Skeletal muscle tissue (tissue), 4 donors: Measurements from ENCODE around the gene TMEM8B. TPM values are rescaled to one million over a fixed set of nuclear protein-coding genes. Genes with fewer than 3 reads are reported as not detected.

ENCODE experiments used
- H3K27ac ChIP-seq: one replicate; pipeline ENCODE4 v1.7.0; 2013; ENCODE audit warnings: mild to moderate bottlenecking, low read depth, low read length, inconsistent platforms
- H3K27me3 ChIP-seq, 3 donors: one replicate each; pipeline ENCODE4 v1.7.0; 2013; ENCODE audit warnings: low read length in 3 of 3; ENCODE audit not compliant: control insufficient read depth in 3 of 3, insufficient read depth in 3 of 3
- H3K36me3 ChIP-seq, 3 donors: one replicate each; pipeline ENCODE4 v1.7.0; 2013; ENCODE audit warnings: low read length in 3 of 3; ENCODE audit not compliant: control insufficient read depth in 3 of 3, insufficient read depth in 3 of 3
- H3K4me1 ChIP-seq, 3 donors: one replicate each; pipeline ENCODE4 v1.7.0; 2013; ENCODE audit warnings: low read length in 3 of 3, mild to moderate bottlenecking in 3 of 3; ENCODE audit not compliant: control insufficient read depth in 3 of 3, insufficient read depth in 3 of 3
- H3K4me3 ChIP-seq, 3 donors: one replicate each; pipeline ENCODE4 v1.7.0; 2013; ENCODE audit warnings: low read length in 3 of 3
- H3K9ac ChIP-seq, 3 donors: one replicate each; pipeline ENCODE4 v1.7.0; 2013; ENCODE audit warnings: low read length in 3 of 3, mild to moderate bottlenecking in 3 of 3, moderate library complexity in 2 of 3, low read depth in 1 of 3
- H3K9me3 ChIP-seq, 3 donors: one replicate each; pipeline ENCODE4 v1.7.0; 2013; ENCODE audit warnings: low read length in 3 of 3; ENCODE audit not compliant: control insufficient read depth in 3 of 3
- total RNA-seq: library from RNA; depleted of rRNA; stranded (reverse); fragments of >200 nt; gene quantifications from one replicate; pipeline ENCODE4 v1.2.3, GENCODE V29; 2014
- donor health status: Osteomylitis.

TMEM8B gene
- total RNA-seq, 1 donor from 2014 or later = 2.6 TPM

DNA sequence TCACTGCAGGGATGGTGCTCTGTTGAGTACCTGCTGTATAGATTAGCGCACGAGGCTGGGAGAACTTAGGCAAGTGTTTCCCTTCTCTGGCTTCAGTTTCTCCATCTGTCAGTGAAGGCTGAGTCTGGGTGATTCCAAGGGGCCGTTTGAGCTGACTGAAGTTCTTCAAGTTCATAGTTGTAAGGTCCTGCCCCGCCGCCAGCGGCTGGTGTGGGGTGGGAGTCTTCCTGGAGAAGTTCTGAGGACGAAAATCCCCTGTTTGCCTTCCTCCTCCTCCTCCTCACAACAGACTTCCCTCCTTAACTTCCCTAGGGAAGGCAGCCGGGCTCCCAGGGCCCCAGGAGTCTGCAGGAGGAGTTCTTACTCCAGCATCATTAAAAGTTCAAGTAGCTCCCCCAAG, 75.3 kb downstream of the TMEM8B start:
- Histone ChIP-seq H3K9ac (no peak overlapping the region), H3K36me3 (no peaks in the 10 kb centered on the region), H3K9me3 (no peaks in the 10 kb centered on the region), H3K27ac (peak overlapping the region; percentile 88), H3K4me3 (no peak overlapping the region), H3K4me1 (peaks cover 52 to 58% (median 56%) of the 10 kb centered on the region in 3 donors), H3K27me3 (no peaks in the 10 kb centered on the region)

DNA sequence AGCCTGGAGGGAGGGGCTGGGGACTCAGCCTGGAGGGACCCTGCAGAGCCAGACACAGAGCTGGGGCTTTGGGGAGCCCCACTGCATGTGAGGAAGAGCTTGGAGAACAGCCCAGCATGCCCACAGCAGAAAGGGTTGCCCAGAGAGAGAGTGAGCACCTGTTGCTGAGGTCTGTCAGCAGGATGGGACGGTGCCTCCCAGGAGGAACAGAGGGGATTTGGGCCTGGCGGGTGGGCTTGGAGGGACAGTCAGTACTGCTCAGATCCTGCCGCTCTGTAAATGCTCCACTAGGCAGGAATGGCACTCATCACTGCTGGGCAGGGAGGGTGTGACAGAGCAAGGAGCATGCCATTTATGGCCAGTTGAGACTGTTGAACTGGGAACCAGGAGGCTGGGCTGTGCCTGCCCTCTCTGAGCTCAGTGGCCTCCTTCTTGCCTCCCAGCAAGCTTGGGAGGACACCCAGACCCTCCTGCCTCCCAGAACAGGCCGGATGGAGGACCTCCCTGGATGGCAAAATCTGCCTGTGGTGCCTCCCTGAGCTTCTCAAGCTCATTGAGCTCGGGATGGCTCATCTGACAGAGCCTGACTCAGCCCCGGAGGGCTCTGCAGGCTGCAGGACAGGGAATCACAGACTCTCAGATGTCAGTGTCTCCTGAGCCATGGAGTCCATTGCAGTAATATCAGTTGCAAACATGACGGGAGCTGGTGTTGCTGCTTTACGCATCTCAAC, 76.2 kb downstream of the TMEM8B start:
- Histone ChIP-seq H3K36me3 (no peaks in the 10 kb centered on the region), H3K27me3 (no peaks in the 10 kb centered on the region), H3K9me3 (no peaks in the 10 kb centered on the region), H3K4me3 (peak overlapping the region in 2 of 3 donors; percentile 17 to 65), H3K27ac (peak overlapping the region; percentile 88), H3K4me1 (peaks cover 61 to 66% (median 64%) of the 10 kb centered on the region in 3 donors), H3K9ac (peak overlapping the region in 2 of 3 donors; percentile 50 to 51)

DNA sequence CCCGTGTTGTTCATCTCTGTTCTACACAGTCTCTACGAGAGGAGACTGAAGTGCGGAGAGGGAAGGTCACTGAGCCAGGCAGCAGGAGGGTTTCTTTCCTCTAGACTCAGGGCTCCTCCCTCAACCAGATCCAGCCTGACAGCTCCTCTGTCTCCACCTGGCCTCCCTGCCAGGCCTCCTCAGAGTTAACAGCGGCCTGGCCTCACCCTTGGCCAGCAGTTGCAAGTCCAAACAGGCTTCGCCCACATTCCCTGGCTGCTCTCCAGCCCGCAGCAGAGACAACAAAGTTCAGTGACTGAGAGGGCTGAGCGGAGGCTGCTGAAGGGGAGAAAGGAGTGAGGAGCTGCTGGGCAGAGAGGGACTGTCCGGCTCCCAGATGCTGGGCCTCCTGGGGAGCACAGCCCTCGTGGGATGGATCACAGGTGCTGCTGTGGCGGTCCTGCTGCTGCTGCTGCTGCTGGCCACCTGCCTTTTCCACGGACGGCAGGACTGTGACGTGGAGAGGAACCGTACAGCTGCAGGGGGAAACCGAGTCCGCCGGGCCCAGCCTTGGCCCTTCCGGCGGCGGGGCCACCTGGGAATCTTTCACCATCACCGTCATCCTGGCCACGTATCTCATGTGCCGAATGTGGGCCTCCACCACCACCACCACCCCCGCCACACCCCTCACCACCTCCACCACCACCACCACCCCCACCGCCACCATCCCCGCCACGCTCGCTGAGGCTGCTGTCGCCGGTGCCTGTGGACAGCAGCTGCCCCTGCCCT, 77.1 kb downstream of the TMEM8B start, which contains the start of gene HRCT1:
Gene HRCT1, plus strand, starts transcription at position 291 of the 768 bp plus-strand sequence. Its CDS starts 86 bp downstream, at position 377.
- Histone ChIP-seq H3K27me3 (no peaks in the 10 kb centered on the region), H3K9me3 (no peaks in the 10 kb centered on the region), H3K9ac (peak within 1 kb of the TSS; percentile 19 to 71 (median 63)), H3K27ac (peak within 1 kb of the TSS; percentile 88), H3K4me3 (peak within 1 kb of the TSS; percentile 41 to 65 (median 65)), H3K4me1 (peaks cover 67 to 72% (median 68%) of the 10 kb centered on the region in 3 donors), H3K36me3 (no peaks in the 10 kb centered on the region)

DNA sequence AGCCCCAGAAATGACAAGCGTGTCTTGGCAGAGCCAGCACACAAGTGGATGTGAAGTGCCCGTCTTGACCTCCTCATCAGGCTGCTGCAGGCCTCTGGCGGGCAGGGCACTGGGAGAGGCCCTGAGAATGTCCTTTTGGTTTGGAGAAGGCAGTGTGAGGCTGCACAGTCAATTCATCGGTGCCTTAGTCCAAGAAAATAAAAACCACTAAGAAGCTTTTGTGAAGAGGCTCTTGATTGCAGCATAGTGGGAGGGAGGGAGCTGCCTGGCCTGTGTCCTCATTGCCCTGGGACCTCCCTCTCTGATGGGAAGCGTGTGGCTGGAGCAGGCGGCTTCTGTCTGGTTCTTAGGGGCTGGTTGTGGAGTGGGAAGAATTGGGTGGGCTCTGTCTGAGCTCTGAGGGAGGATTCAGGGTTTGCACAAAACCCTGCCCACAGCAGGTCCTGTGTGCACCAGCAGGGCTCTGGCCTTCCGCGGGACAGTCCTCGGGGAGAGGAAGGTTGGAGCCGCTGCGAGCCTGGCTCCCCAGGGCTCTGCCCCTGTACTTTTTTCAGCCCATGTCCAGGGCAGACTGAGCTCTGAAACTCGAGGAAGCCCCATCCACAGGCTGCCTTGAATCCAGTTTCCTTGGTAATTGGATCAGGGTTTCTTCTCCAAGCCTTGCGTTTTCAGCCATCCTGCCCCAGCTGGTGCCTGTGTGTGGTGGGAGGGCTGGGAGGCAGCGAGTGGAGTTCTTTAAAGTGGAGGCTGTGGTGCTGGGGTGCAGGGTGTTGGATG, 78.1 kb downstream of the TMEM8B start:
- Histone ChIP-seq H3K27ac (peak overlapping the region; percentile 88), H3K27me3 (no peaks in the 10 kb centered on the region), H3K9ac (peak overlapping the region; percentile 54 to 71 (median 63)), H3K4me3 (peak overlapping the region; percentile 34 to 65 (median 60)), H3K4me1 (peaks cover 67 to 74% (median 72%) of the 10 kb centered on the region in 3 donors), H3K36me3 (no peaks in the 10 kb centered on the region), H3K9me3 (no peaks in the 10 kb centered on the region)

DNA sequence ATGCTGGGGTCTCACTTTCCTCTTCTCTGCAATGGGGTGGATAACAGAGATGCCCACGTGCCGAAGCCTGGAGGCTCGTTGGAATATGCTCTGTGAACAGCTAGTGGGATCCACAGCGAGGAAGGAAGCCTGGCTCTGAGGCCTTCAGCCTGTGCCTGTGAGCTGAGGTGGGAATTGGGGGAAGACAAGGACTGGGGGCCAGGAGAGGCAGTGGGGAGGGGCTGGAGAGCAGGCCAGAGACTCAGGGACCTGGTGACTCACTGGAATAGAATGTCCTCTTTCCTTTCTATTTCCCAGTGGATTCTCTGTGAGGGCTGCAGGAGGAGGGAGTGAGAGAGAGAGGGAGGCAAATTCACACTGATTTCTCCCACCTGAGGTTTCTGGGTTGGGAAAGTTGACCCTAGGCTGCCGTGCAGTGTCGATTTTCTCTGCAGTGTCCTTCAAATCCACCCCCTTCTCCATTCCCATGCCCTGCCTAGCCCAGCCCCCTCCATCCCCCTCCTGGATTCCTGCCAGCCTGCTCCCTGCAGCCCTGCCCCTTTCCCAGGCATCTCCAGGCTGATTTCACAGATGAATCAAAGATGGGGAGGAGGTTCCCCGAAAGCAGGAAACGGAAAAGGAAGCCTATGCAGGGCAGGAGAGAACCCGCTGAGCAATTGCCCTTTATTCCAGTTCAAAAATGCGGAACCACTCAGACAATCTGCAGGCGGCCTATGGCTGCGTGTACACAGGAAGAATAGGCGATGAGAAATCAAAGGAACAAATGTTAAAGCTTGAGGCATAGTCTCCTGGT, 78.9 kb downstream of the TMEM8B start:
- Histone ChIP-seq H3K36me3 (peaks cover 0 to under 1% (median 0%) of the 10 kb centered on the region in 3 donors), H3K9me3 (no peaks in the 10 kb centered on the region), H3K4me1 (peaks cover 67 to 75% (median 75%) of the 10 kb centered on the region in 3 donors), H3K9ac (peak overlapping the region; percentile 54 to 71 (median 63)), H3K4me3 (peak overlapping the region; percentile 13 to 65 (median 60)), H3K27me3 (no peaks in the 10 kb centered on the region), H3K27ac (peak overlapping the region; percentile 88)

DNA sequence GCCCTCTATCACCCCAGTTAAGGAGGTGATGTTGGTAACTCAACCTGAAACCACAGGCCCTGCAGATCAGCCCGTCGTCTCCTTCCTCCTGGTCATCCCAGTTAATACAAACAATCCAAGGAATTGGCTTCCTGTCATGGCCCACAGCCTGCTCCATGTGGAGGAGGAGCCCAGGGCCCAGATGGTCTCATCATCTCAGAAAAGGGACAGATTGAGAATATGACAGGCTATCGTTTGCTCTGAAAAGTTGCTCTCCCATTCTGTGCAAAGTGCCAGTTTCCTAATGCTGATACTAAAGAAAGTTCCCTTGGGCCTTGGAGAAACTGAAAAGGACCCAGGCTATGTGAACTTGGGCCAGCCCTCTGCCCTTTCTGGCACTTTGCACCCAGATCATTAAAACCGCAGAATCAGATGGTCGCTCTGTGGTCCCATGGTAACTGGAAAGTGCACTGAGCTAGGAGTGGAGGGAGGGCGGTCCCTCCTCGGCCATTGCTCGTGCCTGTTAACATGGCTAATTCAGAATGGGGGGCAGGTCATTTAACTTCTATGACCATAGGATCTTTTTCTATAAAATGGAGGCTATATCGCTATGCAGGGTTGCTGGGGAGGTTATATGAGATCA, 79.6 kb downstream of the TMEM8B start:
- H3K9ac ChIP-seq = peak overlapping the region; percentile 23 to 62 (median 40)

DNA sequence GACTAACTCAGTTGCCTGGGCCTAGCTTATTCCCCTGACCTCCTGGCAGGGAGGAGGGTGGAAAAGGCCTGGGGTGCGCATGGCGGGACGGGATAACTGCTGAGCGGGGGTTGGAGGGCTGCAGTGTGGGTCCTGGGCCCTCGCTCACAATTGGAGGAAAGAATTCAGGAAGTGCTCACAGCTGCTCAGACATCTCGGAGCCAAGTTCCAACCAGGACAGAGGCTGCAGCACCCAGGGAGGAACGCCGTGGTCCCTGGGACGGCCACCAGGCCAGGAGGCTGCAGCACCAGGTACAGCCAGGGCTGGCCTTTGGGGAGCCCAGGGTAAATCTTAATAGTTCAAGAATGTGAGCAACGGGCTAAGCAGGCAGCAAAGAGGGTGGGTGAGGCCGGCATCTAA, 80.2 kb downstream of the TMEM8B start, which contains the start of gene SPAAR:
Gene SPAAR, plus strand, starts transcription at position 217 of the 400 bp plus-strand sequence. CDS start 974 bp downstream, outside the sequence.
- H3K27me3 ChIP-seq = no peaks in the 10 kb centered on the region
- H3K4me3 ChIP-seq = peak within 1 kb of the TSS; percentile 4 to 63 (median 48)
- H3K27ac ChIP-seq = peak within 1 kb of the TSS; percentile 88
- H3K9me3 ChIP-seq = no peaks in the 10 kb centered on the region
- peaks cover 0 to 2% (median 0%) of the 10 kb centered on the region in 3 donors for H3K36me3 ChIP-seq
- H3K9ac ChIP-seq = peak within 1 kb of the TSS; percentile 32 to 62 (median 40)
- H3K4me1 ChIP-seq = peaks cover 62 to 72% (median 68%) of the 10 kb centered on the region in 3 donors

More for the DNA sequence above, 79.6 kb downstream of the TMEM8B start:
- H3K4me1 ChIP-seq = peaks cover 62 to 73% (median 73%) of the 10 kb centered on the region in 3 donors
- peak overlapping the region in 1 of 3 donors; percentile 63 for H3K4me3 ChIP-seq
- no peaks in the 10 kb centered on the region for H3K27me3 ChIP-seq
- peaks cover 0 to 2% (median 0%) of the 10 kb centered on the region in 3 donors for H3K36me3 ChIP-seq
- no peaks in the 10 kb centered on the region for H3K9me3 ChIP-seq
- H3K27ac ChIP-seq = peak overlapping the region; percentile 88

DNA sequence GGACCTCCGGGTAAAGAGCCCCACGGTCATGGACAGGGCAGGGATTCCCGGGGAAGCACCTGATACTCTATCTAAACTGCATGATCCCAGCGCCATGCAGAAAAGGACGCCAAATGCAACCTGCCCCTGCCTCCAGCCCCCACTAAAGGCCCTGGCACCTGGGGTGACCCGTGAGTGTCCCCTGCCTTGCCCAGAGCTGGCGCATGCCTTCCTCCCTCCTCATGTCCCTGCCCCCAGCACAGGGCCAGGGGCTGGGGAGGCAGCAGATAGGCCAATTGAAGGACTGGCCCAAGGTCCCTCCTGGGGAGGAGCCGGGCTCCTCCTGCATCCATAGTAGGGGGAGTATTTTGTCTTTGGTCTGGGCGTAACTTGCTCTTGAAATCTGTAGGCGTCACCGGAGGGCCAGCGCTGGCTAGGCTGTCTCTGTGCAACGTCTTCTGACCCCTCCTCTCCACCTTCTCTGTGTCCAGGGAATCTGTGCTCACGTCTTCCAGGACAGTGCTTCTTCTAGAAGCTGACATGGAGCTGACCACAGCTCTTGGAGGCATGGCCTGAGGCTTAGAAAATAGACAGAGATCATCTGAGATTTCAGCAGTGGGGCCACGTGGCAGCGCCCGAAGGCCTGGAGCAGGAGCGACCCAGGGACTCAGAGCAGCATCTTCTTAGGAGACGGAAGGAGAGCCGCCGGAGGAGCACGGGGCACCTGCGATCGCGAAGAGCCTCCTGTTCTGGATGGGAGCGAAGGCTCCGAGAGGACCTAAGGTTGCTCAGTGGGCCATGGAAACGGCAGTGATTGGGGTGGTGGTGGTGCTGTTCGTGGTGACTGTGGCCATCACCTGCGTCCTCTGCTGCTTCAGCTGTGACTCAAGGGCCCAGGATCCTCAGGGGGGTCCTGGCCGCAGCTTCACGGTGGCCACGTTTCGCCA, 80.9 kb downstream of the TMEM8B start:
- Histone ChIP-seq H3K9me3 (no peaks in the 10 kb centered on the region), H3K27me3 (no peaks in the 10 kb centered on the region), H3K36me3 (peaks cover 0 to 2% (median 0%) of the 10 kb centered on the region in 3 donors), H3K4me3 (peak overlapping the region; percentile 4 to 63 (median 48)), H3K4me1 (peaks cover 57 to 67% (median 64%) of the 10 kb centered on the region in 3 donors), H3K27ac (peak overlapping the region; percentile 88), H3K9ac (peak overlapping the region; percentile 32 to 62 (median 33))
